GM23338 (cell line): ENCODE data around the gene DAAM2. TPM values are rescaled to one million over a fixed set of nuclear protein-coding genes. Genes with fewer than 3 reads are reported as not detected.

Experiments used
- ATAC-seq: fragments of 200-7000 bp; cut with Tn5 transposase; 3 replicates; pipeline ENCODE4 v1.9.1; 2020
- DNase-seq: peaks from one replicate; pipeline ENCODE4 v3.0.0-alpha.2; 2015; ENCODE audit warnings: low spot score
- H2AFZ ChIP-seq: fragments of 200-600 bp; sonication (generic); 2 replicates; pipeline ENCODE4 v1.8.0; 2016; ENCODE audit warnings: antibody characterized with exemption, mild to moderate bottlenecking, moderate library complexity
- H3F3A ChIP-seq: fragments of 200-600 bp; sonication (generic); replicated peaks from 2 replicates; pipeline ENCODE4 v1.8.0; 2017; ENCODE audit warnings: antibody characterized with exemption, mixed run types, low read depth
- H3K27ac ChIP-seq: fragments of 200-600 bp; sonication (generic); 2 replicates; pipeline ENCODE4 v1.6.1; 2016; ENCODE audit warnings: low read depth
- H3K27me3 ChIP-seq: fragments of 200-600 bp; sonication (generic); 2 replicates; pipeline ENCODE4 v1.8.0; 2016; ENCODE audit warnings: mild to moderate bottlenecking, mixed run types, moderate library complexity; ENCODE audit not compliant: insufficient read depth
- H3K36me3 ChIP-seq: fragments of 200-600 bp; sonication (generic); 2 replicates; pipeline ENCODE4 v1.8.0; 2016; ENCODE audit warnings: mild to moderate bottlenecking; ENCODE audit not compliant: insufficient read depth
- H3K4me1 ChIP-seq: fragments of 200-600 bp; sonication (generic); 2 replicates; pipeline ENCODE4 v1.8.0; 2016; ENCODE audit warnings: mild to moderate bottlenecking, moderate library complexity; ENCODE audit not compliant: insufficient read depth
- H3K4me2 ChIP-seq: fragments of 200-600 bp; sonication (generic); 2 replicates; pipeline ENCODE4 v1.7.1; 2017; ENCODE audit warnings: mixed run types
- H3K4me3 ChIP-seq: fragments of 200-600 bp; sonication (generic); 2 replicates; pipeline ENCODE4 v1.6.1; 2016; ENCODE audit warnings: mixed run types
- H3K79me2 ChIP-seq: fragments of 200-600 bp; sonication (generic); replicated peaks from 2 replicates; pipeline ENCODE4 v1.8.0; 2017; ENCODE audit warnings: mild to moderate bottlenecking; ENCODE audit not compliant: insufficient read depth
- H3K9me2 ChIP-seq: fragments of 200-600 bp; sonication (generic); 2 replicates; pipeline ENCODE4 v1.8.0; 2017; ENCODE audit not compliant: insufficient read depth
- H4K20me1 ChIP-seq: fragments of 200-600 bp; sonication (generic); replicated peaks from 2 replicates; pipeline ENCODE4 v1.8.0; 2017; ENCODE audit warnings: mild to moderate bottlenecking; ENCODE audit not compliant: insufficient read depth
- H3K27ac Mint-ChIP-seq: 2 replicates; pipeline ENCODE4 v1.8.0; 2020; ENCODE audit warnings: inconsistent platforms, mild to moderate bottlenecking, moderate library complexity, mixed read lengths
- H3K27me3 Mint-ChIP-seq: 3 replicates; pipeline ENCODE4 v1.8.0; 2022; ENCODE audit warnings: low read depth, mild to moderate bottlenecking, moderate library complexity, mixed read lengths, inconsistent platforms; ENCODE audit not compliant: insufficient read depth, poor library complexity
- H3K36me3 Mint-ChIP-seq: 3 replicates; pipeline ENCODE4 v1.8.0; 2021; ENCODE audit warnings: low read depth, mild to moderate bottlenecking, inconsistent platforms, moderate library complexity, mixed read lengths
- H3K4me1 Mint-ChIP-seq: 3 replicates; pipeline ENCODE4 v1.8.0; 2020; ENCODE audit warnings: mild to moderate bottlenecking, inconsistent platforms, mixed read lengths
- H3K4me3 Mint-ChIP-seq: 3 replicates; pipeline ENCODE4 v1.8.0; 2021; ENCODE audit warnings: moderate library complexity, mild to moderate bottlenecking, inconsistent platforms, mixed read lengths
- H3K9me3 Mint-ChIP-seq: 3 replicates; pipeline ENCODE4 v1.8.0; 2020; ENCODE audit warnings: moderate library complexity, mild to moderate bottlenecking, inconsistent platforms, mixed read lengths
- CREB1 ChIP-seq: fragments of 250-450 bp; sonication (Bioruptor Pico); IDR thresholded peaks from 2 replicates; pipeline ENCODE4 v1.5.0; 2020; ENCODE audit warnings: low read depth, mild to moderate bottlenecking, moderate library complexity
- CTCF ChIP-seq, 2 experiments: fragments of 200-600 bp in 1 of 2; sonication (generic) in 1 of 2; conservative IDR thresholded peaks; 2 replicates each; pipeline versions ENCODE4 v1.5.1 to v1.6.1; 2016 to 2017; ENCODE audit warnings: antibody characterized with exemption in 2 of 2, low read depth in 2 of 2, mild to moderate bottlenecking in 2 of 2, moderate library complexity in 1 of 2
- EZH2 ChIP-seq: fragments of 200-600 bp; sonication (generic); IDR thresholded peaks from one replicate; pipeline ENCODE4 v1.8.0; 2017; ENCODE audit warnings: antibody characterized with exemption, mild to moderate bottlenecking, low read depth; ENCODE audit not compliant: unreplicated experiment
- EZH2phosphoT487 ChIP-seq: fragments of 200-600 bp; sonication (generic); IDR thresholded peaks from one replicate; pipeline ENCODE4 v1.8.1; 2018; ENCODE audit warnings: antibody characterized with exemption; ENCODE audit not compliant: unreplicated experiment
- JUNB ChIP-seq: IDR thresholded peaks from one replicate; pipeline ENCODE4 v1.6.1; 2016; ENCODE audit warnings: antibody characterized with exemption; ENCODE audit not compliant: unreplicated experiment
- NANOG ChIP-seq: IDR thresholded peaks from 2 replicates; pipeline ENCODE4 v1.6.1; 2016; ENCODE audit warnings: antibody characterized with exemption, borderline replicate concordance
- POLR2AphosphoS5 ChIP-seq: IDR thresholded peaks from 2 replicates; pipeline ENCODE4 v1.6.1; 2016; ENCODE audit warnings: antibody characterized with exemption, low read depth
- REST ChIP-seq: IDR thresholded peaks from one replicate; pipeline ENCODE4 v1.6.1; 2018; ENCODE audit warnings: antibody characterized with exemption; ENCODE audit not compliant: unreplicated experiment
- STAT1 ChIP-seq: IDR thresholded peaks from one replicate; pipeline ENCODE4 v1.6.1; 2016; ENCODE audit warnings: antibody characterized with exemption; ENCODE audit not compliant: unreplicated experiment
- ZNF114 ChIP-seq: fragments of 250-450 bp; sonication (Bioruptor Pico); IDR thresholded peaks from 2 replicates; pipeline ENCODE4 v1.5.0; 2020; ENCODE audit warnings: mild to moderate bottlenecking, moderate library complexity
- ZNF331 ChIP-seq: fragments of 250-450 bp; sonication (Bioruptor Pico); IDR thresholded peaks from 2 replicates; pipeline ENCODE4 v1.5.0; 2020; ENCODE audit warnings: low read depth, mild to moderate bottlenecking, moderate library complexity
- ZNF462 ChIP-seq: fragments of 250-450 bp; sonication (Bioruptor Pico); IDR thresholded peaks from 2 replicates; pipeline ENCODE4 v1.5.0; 2020; ENCODE audit warnings: mild to moderate bottlenecking, moderate library complexity
- polyA plus RNA-seq: library from polyadenylated mRNA; unstranded; fragments of >200 nt; fragmentation: Nextera tagmentation; extraction: Ambion mirVana; gene quantifications from 2 replicates; pipeline ENCODE4 v1.2.1, GENCODE V29; 2016
- total RNA-seq: library from RNA; depleted of rRNA; stranded (reverse); fragments of >200 nt; shearing (Covaris generic); gene quantifications from 2 replicates; pipeline ENCODE4 v1.2.3, GENCODE V29; 2014
- TF ChIP-seq, protein P1 (sequence below): IDR thresholded peaks from 2 replicates; pipeline ENCODE4 v1.6.1; 2016; ENCODE audit warnings: antibody characterized with exemption

The DAAM2 gene
- total and polyA plus RNA-seq, 2 experiments from 2014 or later, result 1.4 to 4.9 TPM

DNA sequence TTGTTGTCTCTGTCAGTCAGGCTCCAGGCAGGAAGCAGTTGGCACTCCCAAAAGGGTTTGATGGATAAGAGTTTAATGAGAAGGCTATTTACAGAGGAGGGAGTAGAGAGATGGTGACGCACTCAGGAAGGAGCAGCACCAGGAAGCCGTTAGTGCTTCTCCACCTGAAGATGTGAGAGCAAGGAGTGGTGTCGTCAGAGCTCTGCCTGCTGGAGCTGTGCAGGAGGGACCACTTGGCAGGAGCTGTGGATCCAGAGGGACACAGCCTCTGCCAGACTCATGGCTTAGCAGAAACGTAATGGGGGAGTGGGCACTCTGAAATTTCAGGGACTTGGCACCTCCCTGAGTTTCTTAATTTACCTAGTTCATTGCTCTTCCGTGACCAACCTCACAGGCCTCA lies 16.8 kb downstream of the DAAM2 start:
- ATAC-seq (no peak), DNase-seq (no peak)
- H3K4me1 ChIP-seq, result peaks cover 12% of the 10 kb centered on the region; the same call in 1 of the 2 replicates
- H3K4me1 Mint-ChIP-seq, result peaks cover 32% of the 10 kb centered on the region
- H4K20me1 ChIP-seq, result no peaks in the 10 kb centered on the region
- no peaks in the 10 kb centered on the region for H3K27me3 ChIP-seq
- H3K79me2 ChIP-seq, result no peaks in the 10 kb centered on the region
- H3K9me2 ChIP-seq, result no peaks in the 10 kb centered on the region
- H3K36me3 ChIP-seq, result no peaks in the 10 kb centered on the region
- no peak overlapping the region for H3K27ac Mint-ChIP-seq
- 0 out of 2 replicates have a peak overlapping the region, but pooled peaks have one; percentile 23 for H2AFZ ChIP-seq
- TF ChIP-seq REST (no peak), JUNB (no peak), NANOG (no peak), STAT1 (no peak), POLR2AphosphoS5 (no peak), EZH2 (no peak), EZH2phosphoT487 (no peak), CREB1 (CRISPR knock-in tag) (no peak), ZNF331 (CRISPR knock-in tag) (no peak), ZNF114 (no peak), ZNF462 (CRISPR knock-in tag) (no peak), CTCF (conservative IDR thresholded peaks at IDR 0.05; ENCODE audit: low read depth in 2 of 2) (no peak)
- TF ChIP-seq, protein P1, sequence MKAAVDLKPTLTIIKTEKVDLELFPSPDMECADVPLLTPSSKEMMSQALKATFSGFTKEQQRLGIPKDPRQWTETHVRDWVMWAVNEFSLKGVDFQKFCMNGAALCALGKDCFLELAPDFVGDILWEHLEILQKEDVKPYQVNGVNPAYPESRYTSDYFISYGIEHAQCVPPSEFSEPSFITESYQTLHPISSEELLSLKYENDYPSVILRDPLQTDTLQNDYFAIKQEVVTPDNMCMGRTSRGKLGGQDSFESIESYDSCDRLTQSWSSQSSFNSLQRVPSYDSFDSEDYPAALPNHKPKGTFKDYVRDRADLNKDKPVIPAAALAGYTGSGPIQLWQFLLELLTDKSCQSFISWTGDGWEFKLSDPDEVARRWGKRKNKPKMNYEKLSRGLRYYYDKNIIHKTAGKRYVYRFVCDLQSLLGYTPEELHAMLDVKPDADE, result no peak
- no peak overlapping the region for H3K4me3 ChIP-seq
- H3K27ac ChIP-seq, result no peak overlapping the region
- H3K9me3 Mint-ChIP-seq, result no peaks in the 10 kb centered on the region; the same call in 2 of the 3 replicates
- H3K4me3 Mint-ChIP-seq, result no peak overlapping the region
- no peak overlapping the region for H3K4me2 ChIP-seq
- no peaks in the 10 kb centered on the region for H3K36me3 Mint-ChIP-seq
- H3F3A ChIP-seq, result no peaks in the 10 kb centered on the region
- no peaks in the 10 kb centered on the region for H3K27me3 Mint-ChIP-seq
